Activated naive CD4-positive, alpha-beta T cell (primary cell): ENCODE results near the gene ZNF587B.
A peak's percentile ranks its signal among the peaks of the same experiment; 100 is the strongest.
"Not testable (repeated sequence)": the region's sequence is repeated elsewhere in the genome, so short reads cannot be mapped to it uniquely, and the experiment has no call there.

Experiments
- DNase-seq, 4 experiments: peaks; one replicate each; lab custom pipeline; 2025; lab: John Stamatoyannopoulos, UW

The ZNF587B gene

GRCh38 chr19:57830071-57830602 is at the start of gene ZNF587B:
ZNF587B (plus strand) TSS chr19:57830299; CDS start chr19:57830529, 230 bp downstream.
- peak in 3 of 4 experiments; percentile 2 to 26 (median 4) for DNase-seq

- no peak for DNase-seq
Measured at GRCh38 chr19:57786286-57786685, 43.8 kb upstream of the ZNF587B start.

GRCh38 chr19:57786906-57787305 is 43.2 kb upstream of the ZNF587B start:
- DNase-seq, result no peak

DNA sequence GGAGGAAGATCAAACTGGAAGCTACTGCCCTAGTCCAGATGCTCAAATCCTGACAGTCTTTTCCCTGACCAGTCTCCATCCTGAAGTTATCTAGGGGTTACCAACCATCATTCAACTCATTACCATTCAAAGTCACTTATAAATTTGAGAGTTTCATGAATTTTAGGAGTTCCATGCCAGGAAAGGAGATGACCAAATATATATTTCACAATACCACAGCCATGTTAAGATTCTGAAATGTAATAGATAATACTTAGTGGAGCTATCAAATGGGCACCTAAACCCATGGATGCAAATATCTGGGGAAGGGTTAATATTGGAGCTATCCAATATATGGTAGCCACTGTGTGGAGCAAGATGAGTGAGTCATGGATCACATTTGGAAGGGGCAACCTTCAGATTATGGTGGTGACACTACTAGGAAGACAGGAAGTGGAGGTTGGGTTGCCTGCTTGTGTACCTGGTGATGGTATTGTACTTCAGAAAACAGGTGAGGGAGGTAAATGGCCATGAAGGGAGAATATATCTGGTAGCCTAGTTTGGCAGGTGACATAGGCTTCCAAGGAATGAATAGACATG is 41.9 kb upstream of the ZNF587B start:
- DNase-seq, result no peak

DNA sequence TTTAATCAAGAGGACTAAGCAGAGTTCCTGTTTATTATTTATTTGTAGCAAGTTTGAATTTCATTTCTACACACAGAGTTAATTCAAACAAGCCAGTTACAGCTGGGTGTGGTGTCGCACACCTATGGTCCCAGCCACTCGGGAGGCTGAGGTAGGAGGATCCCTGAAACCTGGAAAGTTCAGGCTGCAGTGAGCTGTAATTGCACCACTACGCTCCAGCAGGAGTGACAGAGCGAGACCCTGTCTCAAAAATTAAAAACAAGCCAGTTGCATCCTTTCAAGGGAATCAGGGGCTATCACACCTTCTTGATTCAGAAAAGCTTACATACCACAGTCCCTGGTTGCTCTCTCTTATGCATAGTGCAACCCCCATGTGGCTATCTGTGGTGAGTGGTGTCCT is 40.8 kb upstream of the ZNF587B start:
- DNase-seq, result no peak

- not testable (repeated sequence) for DNase-seq
Measured at GRCh38 chr19:57796580-57796979, 33.5 kb upstream of the ZNF587B start.

GRCh38 chr19:57800696-57801095 is 29.4 kb upstream of the ZNF587B start:
- DNase-seq, result no peak

DNA sequence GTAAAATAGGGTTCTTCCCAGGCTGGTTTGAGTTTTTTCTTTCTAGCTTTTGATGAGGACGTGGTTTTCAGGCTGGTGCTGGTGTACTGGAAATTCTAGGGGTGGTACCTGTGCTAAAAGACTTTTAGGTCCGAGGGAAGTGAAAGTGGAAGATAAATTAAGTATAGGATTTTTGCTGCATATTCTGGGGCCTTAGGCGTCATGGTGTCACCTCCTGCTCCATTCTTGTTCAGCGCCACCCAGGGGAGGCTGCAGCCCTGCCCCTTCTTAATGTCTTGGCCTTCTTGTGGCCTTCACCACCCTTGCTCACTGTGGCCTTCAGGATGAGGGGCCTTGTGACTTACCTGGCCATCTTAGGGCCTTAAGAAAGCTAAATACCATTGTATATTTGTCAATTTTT is 27.8 kb upstream of the ZNF587B start:
- no peak for DNase-seq

GRCh38 chr19:57803265-57803593 is 26.9 kb upstream of the ZNF587B start:
- DNase-seq, result no peak

DNA sequence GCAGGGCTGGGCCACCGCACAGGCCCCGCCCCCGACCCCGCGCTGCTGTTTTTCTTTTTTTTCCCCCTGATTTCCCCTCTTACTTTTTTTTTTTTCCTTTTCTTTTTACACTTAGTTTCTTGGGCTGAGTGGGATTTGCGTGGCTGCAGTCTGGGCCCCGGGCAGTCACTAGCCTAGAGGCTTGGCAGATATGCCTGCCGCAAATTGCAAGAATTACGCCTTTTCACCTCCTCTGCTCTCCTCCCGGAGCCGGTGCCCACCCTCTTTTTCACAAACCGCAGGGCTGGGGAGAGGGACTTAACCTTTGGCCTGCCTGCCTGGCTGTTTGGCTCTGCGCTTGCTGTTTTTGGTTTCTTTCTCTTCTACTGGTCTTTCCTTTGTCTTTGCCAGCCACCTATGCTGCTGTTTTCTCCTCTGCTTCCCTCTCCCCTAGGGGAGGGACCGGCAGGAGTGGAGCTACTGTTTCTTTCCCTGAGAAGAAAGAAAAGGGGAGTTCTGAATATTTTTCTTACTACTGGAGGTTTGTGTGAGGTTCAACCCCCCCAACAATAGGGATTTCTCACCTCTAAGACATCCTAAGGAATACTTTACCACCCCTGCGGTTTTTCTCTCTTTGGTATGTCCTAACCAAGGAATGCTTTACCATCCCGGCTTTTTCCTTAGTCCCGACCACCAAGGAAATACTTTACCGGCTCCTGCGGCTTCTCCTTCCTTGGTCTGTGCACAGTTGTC is 26.3 kb upstream of the ZNF587B start:
- no peak for DNase-seq

- DNase-seq, result no peak
Measured at GRCh38 chr19:57807541-57807940, 22.6 kb upstream of the ZNF587B start.

DNA sequence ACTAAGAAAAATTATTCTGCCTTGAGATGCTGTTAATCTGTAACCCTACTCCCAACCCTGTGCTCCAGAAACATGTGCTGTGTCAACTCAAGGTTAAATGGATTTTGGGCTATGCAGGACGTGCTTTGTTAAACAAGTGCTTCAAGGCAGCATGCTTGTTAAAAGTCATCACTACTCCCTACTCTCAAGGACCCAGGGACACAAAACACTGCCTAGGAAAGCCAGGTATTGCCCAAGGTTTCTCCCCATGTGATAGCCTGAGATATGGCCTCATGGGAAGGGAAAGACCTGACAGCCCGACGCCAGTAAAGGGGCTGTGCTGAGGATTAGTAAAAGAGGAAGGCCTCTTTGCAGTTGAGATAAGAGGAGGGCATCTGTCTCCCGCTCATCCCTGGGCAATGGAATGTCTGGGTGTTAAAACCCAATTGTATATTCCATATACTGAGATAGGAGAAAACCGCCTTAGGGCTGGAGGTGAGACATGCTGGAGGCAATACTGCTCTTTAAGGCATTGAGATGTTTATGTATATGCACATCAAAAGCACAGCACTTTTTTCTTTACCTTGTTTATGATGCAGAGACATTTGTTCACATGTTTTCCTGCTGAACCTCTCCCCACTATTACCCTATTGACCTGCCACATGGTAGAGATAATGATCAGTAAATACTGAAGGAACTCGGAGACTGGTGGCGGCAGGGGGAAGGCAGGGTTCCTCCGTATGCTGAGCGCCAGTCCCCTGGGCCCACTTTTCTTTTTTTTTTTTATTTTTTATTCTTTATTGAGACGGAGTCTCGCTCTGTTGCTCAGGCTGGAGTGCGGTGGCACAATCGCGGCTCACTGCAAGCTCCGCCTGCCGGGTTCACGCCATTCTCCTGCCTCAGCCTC is 19.4 kb upstream of the ZNF587B start:
- DNase-seq, result not testable (repeated sequence)

DNA sequence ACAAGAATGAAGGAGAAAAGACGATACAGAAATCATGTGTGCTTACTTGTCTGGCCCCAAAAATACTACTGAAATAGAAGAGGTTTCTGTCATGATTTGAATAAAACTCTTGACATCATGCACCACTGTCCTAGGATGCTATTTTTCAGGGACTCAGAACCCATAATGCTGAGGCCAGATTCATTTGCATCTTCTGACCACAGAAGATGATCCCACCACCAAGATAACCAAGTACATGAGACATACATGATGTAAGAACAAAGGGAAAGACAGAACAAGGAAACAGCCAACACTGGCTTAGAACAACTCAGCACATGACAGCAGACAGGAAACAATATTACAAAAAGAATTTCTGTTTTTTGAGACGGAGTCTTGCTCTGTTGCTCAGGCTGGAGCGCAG is 17.9 kb upstream of the ZNF587B start:
- no peak for DNase-seq

GRCh38 chr19:57812975-57813820 is 16.9 kb upstream of the ZNF587B start:
- not testable (repeated sequence) for DNase-seq

- DNase-seq, result no peak
Measured at GRCh38 chr19:57813919-57814504, 16.1 kb upstream of the ZNF587B start.

GRCh38 chr19:57814505-57815246 is 15.4 kb upstream of the ZNF587B start, which contains the start of gene ZNF552:
ZNF552 (minus strand) TSS chr19:57814913; CDS start chr19:57814743, 170 bp downstream.
- peak; percentile 38 to 57 (median 47) for DNase-seq

DNA sequence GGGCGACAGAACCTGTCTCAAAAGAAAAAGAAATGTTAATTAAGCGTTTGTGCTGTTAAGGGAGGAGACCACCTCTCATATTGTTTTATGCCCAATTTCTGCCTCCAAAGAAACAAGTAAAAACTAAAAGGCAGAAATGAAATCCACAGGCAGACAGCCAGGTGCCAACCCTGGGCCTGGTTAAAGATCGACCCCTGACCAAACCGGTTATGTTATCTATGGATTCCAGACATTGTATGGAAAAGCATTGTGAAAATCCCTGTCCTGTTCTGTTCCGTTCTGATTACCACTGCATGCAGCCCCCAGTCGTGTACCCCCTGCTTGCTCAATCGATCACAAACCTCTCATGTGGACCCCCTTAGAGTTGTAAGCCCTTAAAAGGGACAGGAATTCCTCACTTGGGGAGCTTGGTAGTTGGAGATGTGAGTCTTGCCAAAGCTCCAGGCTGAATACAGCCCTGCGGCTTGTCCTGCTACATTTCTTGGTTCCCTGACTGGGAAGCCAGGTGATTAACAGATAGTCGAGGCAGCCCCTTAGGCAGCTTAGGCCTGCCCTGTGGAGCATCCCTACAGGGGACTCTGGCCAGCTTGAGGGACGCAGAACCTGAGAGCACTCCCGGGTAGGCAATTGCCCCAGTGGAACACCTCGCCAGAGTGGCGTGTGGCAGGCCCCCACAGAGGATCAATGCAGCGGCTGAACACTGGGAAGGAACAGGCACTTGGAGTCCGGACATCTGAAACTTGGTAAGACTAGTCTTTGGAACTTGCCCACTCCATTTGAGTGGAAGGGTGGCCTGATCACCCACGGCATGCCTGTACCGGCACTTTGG is 14.6 kb upstream of the ZNF587B start:
- DNase-seq, result no peak

DNA sequence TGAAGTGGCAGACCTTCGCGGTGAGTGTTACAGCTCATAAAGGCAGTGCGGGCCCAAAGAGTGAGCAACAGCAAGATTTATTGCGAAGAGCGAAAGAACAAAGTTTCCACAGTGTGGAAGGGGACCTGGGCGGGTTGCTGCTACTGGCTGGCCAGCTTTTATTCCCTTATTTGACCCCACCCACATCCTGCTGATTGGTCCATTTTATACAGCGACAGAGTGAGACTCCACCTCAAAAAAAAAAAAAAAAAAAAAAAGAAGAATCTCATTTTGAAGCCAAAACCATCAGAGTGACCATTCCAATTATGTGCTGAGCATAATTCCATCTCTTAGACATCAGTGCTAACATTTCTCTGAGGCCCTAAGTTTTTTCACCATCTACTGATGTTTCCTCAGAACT is 13.4 kb upstream of the ZNF587B start:
- no peak for DNase-seq

DNA sequence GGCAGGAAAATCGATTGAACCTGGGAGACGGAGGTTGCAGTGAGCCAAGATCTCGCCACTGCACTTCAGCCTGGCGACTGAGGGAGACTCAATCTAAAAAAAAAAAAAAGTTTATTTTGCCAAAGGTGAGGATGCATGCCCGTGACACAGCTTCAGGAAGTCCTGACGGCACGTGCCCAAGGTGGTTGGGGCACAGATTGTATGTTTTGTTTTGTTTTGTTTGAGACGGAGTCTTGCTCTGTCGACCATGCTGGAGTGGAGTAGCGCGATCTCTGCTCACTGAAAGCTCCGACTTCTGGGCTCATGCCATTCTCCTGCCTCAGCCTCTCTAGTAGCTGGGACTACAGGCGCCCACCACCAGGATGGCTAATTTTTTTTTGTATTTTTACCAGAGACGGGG is 12.1 kb upstream of the ZNF587B start:
- no peak for DNase-seq

DNA sequence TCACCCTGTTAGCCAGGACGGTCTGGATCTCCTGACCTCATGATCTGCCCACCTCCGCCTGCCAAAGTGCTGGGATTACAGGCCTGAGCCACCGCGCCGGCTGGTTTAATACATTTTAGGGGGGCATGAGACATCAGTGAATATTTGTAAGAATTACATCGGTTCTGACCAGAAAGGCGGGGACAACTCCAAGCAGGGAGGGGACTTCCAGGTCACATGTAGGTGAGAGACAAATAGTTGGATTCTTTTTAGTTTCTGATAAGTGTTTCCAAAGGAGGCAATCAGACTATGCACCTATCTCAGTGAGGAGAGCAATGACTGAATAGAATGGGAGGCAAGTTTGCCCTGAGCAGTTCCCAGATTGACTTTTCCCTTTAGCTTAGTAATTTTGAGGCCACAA is 11.7 kb upstream of the ZNF587B start:
- DNase-seq, result no peak
